Activated CD4-positive, CD25-positive, alpha-beta regulatory T cell treated with anti-CD3 and anti-CD28 coated beads, Interleukin-2, amount 50 U/mL, for 72 hours (primary cell): ENCODE results near the gene TM9SF2.

Experiments used
- DNase-seq: peaks from one replicate; pipeline ENCODE4 v3.0.0; 2021

The TM9SF2 gene

GRCh38 chr13:99580500-99581268 is 79.4 kb downstream of the TM9SF2 start:
- no peak for DNase-seq

GRCh38 chr13:99582511-99582910 is 81.2 kb downstream of the TM9SF2 start:
- no peak for DNase-seq

- no peak for DNase-seq
Measured at GRCh38 chr13:99585609-99586008, 84.3 kb downstream of the TM9SF2 start.

GRCh38 chr13:99587021-99587420 is 85.7 kb downstream of the TM9SF2 start:
- DNase-seq = no peak

GRCh38 chr13:99587893-99588606 is 86.8 kb downstream of the TM9SF2 start:
- DNase-seq = no peak

- DNase-seq = no peak
Measured at GRCh38 chr13:99589575-99589974, 88.3 kb downstream of the TM9SF2 start.

- DNase-seq = no peak
Measured at GRCh38 chr13:99590519-99591011, 89.3 kb downstream of the TM9SF2 start.

GRCh38 chr13:99596180-99596579 is 94.9 kb downstream of the TM9SF2 start:
- no peak for DNase-seq

- no peak for DNase-seq
Measured at GRCh38 chr13:99600318-99600717, 99.0 kb downstream of the TM9SF2 start.

GRCh38 chr13:99601535-99601934 is 100.3 kb downstream of the TM9SF2 start:
- DNase-seq = no peak

GRCh38 chr13:99604636-99605035 is 103.4 kb downstream of the TM9SF2 start:
- no peak for DNase-seq

- peak; percentile 52 for DNase-seq
Measured at GRCh38 chr13:99605420-99606323, 104.4 kb downstream of the TM9SF2 start.

- peak; percentile 93 for DNase-seq
Measured at GRCh38 chr13:99606324-99607066, 105.2 kb downstream of the TM9SF2 start, which contains the start of gene CLYBL. Gene CLYBL (plus strand): TSS chr13:99606690.

- no peak for DNase-seq
Measured at GRCh38 chr13:99608345-99608744, 107.1 kb downstream of the TM9SF2 start.

GRCh38 chr13:99610702-99611289 is 109.5 kb downstream of the TM9SF2 start:
- no peak for DNase-seq
